IPS-18a (cell line): Measurements from ENCODE around the gene FNDC3A.

ENCODE experiments used
- H3K27ac ChIP-seq: one replicate; pipeline ENCODE4 v1.5.1; 2013; ENCODE audit warnings: low read length
- H3K27me3 ChIP-seq: one replicate; pipeline ENCODE4 v1.6.1; 2013; ENCODE audit warnings: mild to moderate bottlenecking, low read length; ENCODE audit not compliant: control insufficient read depth, insufficient read depth
- H3K36me3 ChIP-seq: one replicate; pipeline ENCODE4 v1.6.1; 2013; ENCODE audit warnings: low read depth, low read length; ENCODE audit not compliant: control insufficient read depth
- H3K4me1 ChIP-seq: one replicate; pipeline ENCODE4 v1.6.1; 2013; ENCODE audit warnings: low read depth, low read length; ENCODE audit not compliant: control insufficient read depth
- H3K4me3 ChIP-seq: one replicate; pipeline ENCODE4 v1.5.1; 2013; ENCODE audit warnings: low read length
- H3K9ac ChIP-seq: one replicate; pipeline ENCODE4 v1.6.1; 2013; ENCODE audit warnings: mild to moderate bottlenecking, low read length, moderate library complexity
- H3K9me3 ChIP-seq: one replicate; pipeline ENCODE4 v1.6.1; 2013; ENCODE audit warnings: low read depth, low read length; ENCODE audit not compliant: control insufficient read depth

Gene FNDC3A

DNA sequence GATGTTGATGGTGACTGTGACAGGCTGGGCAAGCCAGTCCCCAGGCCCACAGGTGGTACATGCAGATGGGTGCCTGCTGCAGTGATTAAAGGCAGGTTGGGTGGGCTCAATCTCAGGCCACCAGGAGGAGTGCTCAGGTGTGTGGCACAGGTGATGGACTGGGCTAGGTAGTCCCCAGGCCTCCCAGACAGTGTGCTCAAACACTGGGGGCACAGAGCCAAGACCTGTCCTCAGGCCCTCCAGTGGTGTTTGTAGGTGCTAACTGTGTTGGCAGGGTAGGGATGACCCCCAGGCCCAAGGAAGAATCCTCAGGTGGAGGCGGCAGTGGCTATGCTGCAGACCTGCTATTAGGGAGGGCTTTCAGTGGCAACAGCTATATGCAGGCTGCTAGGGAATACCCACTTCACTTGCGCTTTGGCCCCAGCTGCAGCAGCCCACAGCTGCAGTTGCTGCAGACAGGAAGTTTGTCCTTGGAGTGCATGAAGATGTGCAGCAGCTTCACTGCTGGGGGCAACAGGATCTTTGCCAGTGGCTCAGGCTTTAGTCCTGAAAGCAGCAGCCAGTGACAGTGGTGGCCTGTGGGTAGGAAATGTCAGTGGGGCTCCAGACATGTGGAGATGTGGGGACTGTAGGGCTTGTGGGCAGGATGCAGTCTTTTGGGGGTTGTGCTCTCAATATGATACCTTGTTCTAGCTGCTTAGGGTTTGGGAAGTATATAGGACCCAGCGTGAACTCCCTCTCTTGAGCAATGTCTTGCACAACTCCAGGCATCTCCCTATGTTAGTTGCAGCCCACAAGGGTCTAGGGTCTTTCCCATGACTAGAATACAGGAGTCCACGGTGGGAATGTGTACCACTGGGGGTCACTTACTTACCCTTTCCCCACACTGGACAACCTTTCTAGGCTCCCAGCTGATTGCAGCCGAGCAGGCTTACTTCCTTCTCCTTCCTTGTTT lies 190.4 kb downstream of the FNDC3A start:
- no peaks in the 10 kb centered on the region for H3K27me3 ChIP-seq
- peaks cover 12% of the 10 kb centered on the region for H3K9me3 ChIP-seq
- no peaks in the 10 kb centered on the region for H3K4me1 ChIP-seq
- no peak overlapping the region for H3K4me3 ChIP-seq
- H3K9ac ChIP-seq, result no peak overlapping the region
- no peak overlapping the region for H3K27ac ChIP-seq
- H3K36me3 ChIP-seq, result peaks cover 13% of the 10 kb centered on the region

DNA sequence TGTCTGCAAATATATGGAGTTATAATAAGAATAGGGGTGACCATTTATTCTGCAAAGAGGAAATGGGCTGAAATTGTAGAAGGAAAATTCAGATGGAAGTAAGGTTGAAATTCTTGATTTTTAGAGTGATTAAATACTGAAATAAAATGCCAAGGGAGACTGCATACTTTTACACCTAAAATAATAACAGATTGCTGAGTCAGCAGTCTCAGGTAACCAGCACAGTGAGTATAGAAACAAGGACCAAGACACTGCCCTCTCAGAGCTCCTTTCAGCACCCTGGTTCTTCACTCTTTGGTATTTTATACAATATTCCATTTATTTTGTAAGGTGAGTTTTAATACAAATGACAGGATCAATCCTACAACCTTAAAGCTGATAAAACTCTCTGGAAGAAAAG lies 195.6 kb downstream of the FNDC3A start:
- H3K27ac ChIP-seq, result no peak overlapping the region
- no peaks in the 10 kb centered on the region for H3K9me3 ChIP-seq
- no peaks in the 10 kb centered on the region for H3K4me1 ChIP-seq
- peaks cover 32% of the 10 kb centered on the region for H3K36me3 ChIP-seq
- H3K4me3 ChIP-seq, result no peak overlapping the region
- no peak overlapping the region for H3K9ac ChIP-seq
- H3K27me3 ChIP-seq, result no peaks in the 10 kb centered on the region

DNA sequence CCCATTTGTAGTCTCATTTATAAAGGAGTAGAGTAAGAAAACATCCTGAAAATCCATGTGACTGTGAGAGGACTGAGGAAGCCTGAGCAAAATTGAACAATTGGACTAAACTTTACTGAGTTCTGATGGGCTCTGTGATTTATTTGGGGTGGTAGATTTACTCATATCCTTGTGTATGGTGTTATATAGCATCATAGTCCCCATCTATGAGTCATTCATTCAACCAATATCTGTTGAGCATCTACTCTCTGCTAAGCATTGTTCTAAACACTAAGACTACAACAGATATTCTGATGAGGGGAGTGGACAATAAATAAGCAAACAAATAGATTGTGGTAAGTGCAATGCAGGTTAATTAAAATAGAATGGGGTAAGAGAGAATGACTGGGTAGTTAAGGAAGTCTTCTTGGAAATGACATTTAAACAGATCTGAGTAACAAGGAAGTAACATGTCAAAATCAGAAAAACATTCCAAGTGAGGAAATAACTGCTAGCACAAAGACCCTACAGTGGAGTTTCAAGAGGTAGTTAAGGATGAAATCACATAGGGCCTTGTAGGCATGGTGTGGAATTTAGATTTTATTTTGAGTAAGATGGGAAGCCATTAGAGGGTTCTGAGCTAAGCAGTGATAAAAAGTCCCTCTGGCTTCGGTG lies 208.1 kb downstream of the FNDC3A start:
- no peak overlapping the region for H3K9ac ChIP-seq
- no peaks in the 10 kb centered on the region for H3K27me3 ChIP-seq
- peaks cover 26% of the 10 kb centered on the region for H3K4me1 ChIP-seq
- H3K36me3 ChIP-seq, result peaks cover 34% of the 10 kb centered on the region
- no peak overlapping the region for H3K4me3 ChIP-seq
- H3K9me3 ChIP-seq, result no peaks in the 10 kb centered on the region
- no peak overlapping the region for H3K27ac ChIP-seq

DNA sequence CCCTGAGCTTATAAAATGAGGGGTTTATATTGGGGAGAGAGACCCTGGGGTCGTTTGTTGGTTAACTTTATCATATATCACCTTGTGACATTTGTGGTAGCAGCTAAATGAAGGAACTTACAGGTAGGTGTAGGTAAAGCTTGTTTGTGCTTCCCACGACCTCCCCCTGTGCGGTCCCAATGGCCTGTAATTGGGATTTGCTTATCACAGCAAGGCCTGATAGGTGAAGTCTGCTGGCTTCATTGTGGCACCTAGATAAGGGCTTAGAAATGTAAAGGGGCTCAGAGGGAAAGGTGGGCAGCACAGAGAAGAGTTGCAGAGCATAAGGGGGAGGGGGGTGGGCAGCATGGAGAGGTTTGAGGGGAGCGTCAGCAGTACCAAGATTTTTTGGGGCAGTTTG lies 208.9 kb downstream of the FNDC3A start:
- Histone ChIP-seq H3K27ac (no peak overlapping the region), H3K4me1 (peaks cover 26% of the 10 kb centered on the region), H3K9ac (no peak overlapping the region), H3K36me3 (peaks cover 36% of the 10 kb centered on the region), H3K27me3 (no peaks in the 10 kb centered on the region), H3K4me3 (no peak overlapping the region), H3K9me3 (no peaks in the 10 kb centered on the region)

DNA sequence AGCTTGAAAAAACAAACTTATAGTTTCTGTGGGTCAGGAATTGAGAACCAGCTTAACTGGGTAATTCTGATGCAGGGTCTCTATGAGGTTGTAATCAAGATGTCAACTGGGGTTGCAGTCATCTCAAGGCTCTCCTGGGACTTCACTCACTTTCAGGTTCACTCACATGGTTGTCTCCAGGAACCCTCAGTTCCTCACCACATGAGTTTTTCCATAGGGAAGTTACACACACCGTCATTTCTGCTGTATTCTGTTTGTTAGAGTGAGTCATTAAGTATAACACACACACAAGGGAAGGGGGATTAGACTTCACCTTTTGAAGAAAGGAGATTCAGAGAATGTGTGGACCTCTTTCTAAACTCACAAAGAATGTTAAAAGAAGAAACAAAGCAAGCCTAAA lies 209.6 kb downstream of the FNDC3A start:
- no peak overlapping the region for H3K9ac ChIP-seq
- no peaks in the 10 kb centered on the region for H3K9me3 ChIP-seq
- H3K27me3 ChIP-seq, result no peaks in the 10 kb centered on the region
- no peak overlapping the region for H3K4me3 ChIP-seq
- no peak overlapping the region for H3K27ac ChIP-seq
- H3K4me1 ChIP-seq, result peaks cover 26% of the 10 kb centered on the region
- H3K36me3 ChIP-seq, result peaks cover 37% of the 10 kb centered on the region

DNA sequence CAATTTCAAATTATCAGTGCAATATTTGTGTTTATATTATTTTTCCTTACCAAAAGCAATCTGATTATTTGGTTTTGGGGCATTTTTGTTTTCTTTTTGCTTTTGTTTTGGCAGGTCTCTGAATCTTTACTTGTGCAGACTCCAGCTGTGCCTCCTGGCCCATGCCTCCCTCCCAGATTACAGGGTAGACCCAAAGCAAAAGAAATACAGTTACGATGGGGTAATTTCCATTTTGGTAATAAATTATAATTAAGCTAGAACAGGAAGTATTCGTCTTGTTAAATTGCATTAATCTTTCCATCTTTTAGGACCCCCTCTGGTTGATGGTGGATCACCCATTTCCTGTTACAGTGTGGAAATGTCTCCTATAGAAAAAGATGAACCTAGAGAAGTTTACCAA lies 215.2 kb downstream of the FNDC3A start:
- no peak overlapping the region for H3K27ac ChIP-seq
- H3K9ac ChIP-seq, result no peak overlapping the region
- H3K36me3 ChIP-seq, result peaks cover 59% of the 10 kb centered on the region
- no peaks in the 10 kb centered on the region for H3K27me3 ChIP-seq
- no peaks in the 10 kb centered on the region for H3K9me3 ChIP-seq
- H3K4me1 ChIP-seq, result no peaks in the 10 kb centered on the region
- no peak overlapping the region for H3K4me3 ChIP-seq

DNA sequence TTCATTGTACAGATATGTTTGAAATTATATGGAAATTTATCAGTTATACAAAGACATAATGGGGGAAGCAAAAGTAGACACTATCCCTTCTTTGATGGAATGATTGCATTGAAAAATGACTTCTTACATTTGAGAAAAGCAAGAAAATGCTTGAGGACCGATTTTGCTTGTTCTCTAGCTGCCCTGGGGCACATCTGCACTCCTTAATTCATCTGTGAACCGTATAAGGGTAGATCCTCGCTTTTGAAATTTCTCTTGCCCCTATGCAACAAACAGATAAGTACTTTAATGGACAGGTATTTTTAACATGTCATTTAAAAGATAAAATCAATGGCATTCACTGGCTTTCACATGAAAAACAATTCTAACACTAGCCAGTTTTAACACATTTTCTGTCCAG lies 230.9 kb downstream of the FNDC3A start:
- Histone ChIP-seq H3K27ac (no peak overlapping the region), H3K4me1 (no peaks in the 10 kb centered on the region), H3K36me3 (peaks cover 32% of the 10 kb centered on the region), H3K9ac (no peak overlapping the region), H3K4me3 (no peak overlapping the region), H3K9me3 (no peaks in the 10 kb centered on the region), H3K27me3 (no peaks in the 10 kb centered on the region)

DNA sequence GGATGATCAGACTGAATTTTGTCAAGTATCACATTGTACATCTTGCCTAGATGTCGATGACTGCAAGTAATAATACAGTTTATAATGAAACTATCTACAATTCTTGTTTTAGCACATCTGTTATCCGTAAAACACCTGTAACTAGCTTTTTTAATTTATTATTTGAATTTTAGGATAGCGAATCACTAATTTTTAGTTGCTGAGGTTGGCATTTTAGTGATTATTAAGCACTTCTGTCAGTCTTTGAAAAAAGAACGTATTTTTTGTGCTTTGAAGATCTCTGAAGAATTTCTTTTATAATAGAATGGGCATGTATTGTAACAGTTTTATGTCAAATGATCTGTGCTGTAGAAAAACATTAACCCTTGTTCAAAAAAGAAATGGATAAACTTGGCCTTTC lies 232.9 kb downstream of the FNDC3A start:
- H3K4me1 ChIP-seq, result no peaks in the 10 kb centered on the region
- H3K27me3 ChIP-seq, result no peaks in the 10 kb centered on the region
- peaks cover 23% of the 10 kb centered on the region for H3K36me3 ChIP-seq
- no peak overlapping the region for H3K9ac ChIP-seq
- no peaks in the 10 kb centered on the region for H3K9me3 ChIP-seq
- no peak overlapping the region for H3K4me3 ChIP-seq
- H3K27ac ChIP-seq, result no peak overlapping the region

DNA sequence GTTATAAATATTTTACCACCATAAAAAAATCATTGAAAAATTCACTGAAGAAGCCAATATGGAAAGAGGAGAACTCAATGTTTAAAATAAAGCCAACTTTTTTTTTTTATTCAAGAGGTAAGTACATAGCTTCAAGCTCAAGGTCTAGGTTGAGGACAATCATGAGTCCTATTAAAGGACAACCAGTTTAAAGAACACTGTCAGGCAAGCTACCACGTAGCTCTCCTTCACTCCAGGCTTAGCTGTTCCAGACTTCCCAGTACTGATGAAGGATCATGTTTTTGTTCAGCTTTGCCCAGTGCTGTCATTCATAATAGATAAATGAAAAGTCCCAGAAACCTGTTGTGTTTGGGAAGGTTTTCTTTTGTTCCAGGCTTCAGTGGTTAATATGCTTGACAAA lies 234.4 kb downstream of the FNDC3A start:
- Histone ChIP-seq H3K27ac (no peak overlapping the region), H3K36me3 (peaks cover 12% of the 10 kb centered on the region), H3K4me1 (peaks cover 7% of the 10 kb centered on the region), H3K4me3 (no peak overlapping the region), H3K27me3 (no peaks in the 10 kb centered on the region), H3K9me3 (no peaks in the 10 kb centered on the region), H3K9ac (no peak overlapping the region)

DNA sequence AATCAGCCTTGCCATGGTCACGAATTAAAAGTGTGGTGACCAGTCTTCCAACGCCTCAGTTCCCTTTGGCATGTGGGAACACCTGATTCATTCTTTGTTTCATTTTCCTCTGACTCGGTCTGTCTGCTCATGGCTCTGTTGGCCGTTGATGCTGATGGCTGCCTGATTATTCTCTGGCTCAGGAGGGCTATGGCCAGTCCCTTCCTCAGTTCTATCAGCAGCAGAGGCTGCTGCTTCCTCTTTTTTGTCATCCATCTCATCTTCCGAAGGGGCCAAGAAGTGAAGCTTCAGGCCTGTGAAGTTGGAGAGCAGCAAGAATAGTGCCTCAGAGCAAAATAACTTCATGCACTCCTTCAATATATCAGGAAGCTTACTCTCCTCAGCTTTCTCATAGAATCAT lies 235.0 kb downstream of the FNDC3A start:
- Histone ChIP-seq H3K4me3 (no peak overlapping the region), H3K36me3 (peaks cover 12% of the 10 kb centered on the region), H3K27ac (no peak overlapping the region), H3K9ac (no peak overlapping the region), H3K27me3 (no peaks in the 10 kb centered on the region), H3K9me3 (no peaks in the 10 kb centered on the region), H3K4me1 (peaks cover 10% of the 10 kb centered on the region)

DNA sequence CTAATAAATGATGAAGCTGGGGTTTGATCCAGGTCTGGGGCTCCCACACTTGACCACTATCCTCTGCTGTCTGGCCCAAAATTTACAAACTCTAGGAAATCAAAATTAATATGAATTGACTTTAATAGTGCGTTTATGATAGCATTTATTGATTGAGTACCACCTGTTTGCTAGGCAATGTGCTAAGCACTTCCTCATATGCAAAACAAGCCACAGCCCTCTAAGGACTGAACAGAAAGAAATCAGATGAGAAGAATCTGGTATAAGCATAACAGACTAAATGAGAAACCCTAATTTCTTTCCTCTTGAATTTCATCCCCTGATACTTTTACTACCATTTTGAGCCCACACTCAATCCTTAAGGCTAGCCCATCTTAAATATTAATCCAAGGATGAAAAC lies 237.8 kb downstream of the FNDC3A start:
- Histone ChIP-seq H3K4me3 (no peak overlapping the region), H3K27me3 (peaks cover 27% of the 10 kb centered on the region), H3K4me1 (peaks cover 10% of the 10 kb centered on the region), H3K9me3 (no peaks in the 10 kb centered on the region), H3K9ac (no peak overlapping the region), H3K36me3 (no peaks in the 10 kb centered on the region), H3K27ac (no peak overlapping the region)
